A549 treated with GW870086 at 1 μM for 4 hours (cell line): Measurements from ENCODE around the gene CEP290. TPM values are rescaled to one million over a fixed set of nuclear protein-coding genes. Genes with fewer than 3 reads are reported as not detected.

Experiments
- total RNA-seq: library from RNA; stranded (reverse); fragments of 200-300 nt; extraction: Qiagen RNA extraction; gene quantifications from 5 replicates; pipeline ENCODE4 v1.2.3, GENCODE V29; 2022; ENCODE audit warnings: low read depth

CEP290 gene, protein sequence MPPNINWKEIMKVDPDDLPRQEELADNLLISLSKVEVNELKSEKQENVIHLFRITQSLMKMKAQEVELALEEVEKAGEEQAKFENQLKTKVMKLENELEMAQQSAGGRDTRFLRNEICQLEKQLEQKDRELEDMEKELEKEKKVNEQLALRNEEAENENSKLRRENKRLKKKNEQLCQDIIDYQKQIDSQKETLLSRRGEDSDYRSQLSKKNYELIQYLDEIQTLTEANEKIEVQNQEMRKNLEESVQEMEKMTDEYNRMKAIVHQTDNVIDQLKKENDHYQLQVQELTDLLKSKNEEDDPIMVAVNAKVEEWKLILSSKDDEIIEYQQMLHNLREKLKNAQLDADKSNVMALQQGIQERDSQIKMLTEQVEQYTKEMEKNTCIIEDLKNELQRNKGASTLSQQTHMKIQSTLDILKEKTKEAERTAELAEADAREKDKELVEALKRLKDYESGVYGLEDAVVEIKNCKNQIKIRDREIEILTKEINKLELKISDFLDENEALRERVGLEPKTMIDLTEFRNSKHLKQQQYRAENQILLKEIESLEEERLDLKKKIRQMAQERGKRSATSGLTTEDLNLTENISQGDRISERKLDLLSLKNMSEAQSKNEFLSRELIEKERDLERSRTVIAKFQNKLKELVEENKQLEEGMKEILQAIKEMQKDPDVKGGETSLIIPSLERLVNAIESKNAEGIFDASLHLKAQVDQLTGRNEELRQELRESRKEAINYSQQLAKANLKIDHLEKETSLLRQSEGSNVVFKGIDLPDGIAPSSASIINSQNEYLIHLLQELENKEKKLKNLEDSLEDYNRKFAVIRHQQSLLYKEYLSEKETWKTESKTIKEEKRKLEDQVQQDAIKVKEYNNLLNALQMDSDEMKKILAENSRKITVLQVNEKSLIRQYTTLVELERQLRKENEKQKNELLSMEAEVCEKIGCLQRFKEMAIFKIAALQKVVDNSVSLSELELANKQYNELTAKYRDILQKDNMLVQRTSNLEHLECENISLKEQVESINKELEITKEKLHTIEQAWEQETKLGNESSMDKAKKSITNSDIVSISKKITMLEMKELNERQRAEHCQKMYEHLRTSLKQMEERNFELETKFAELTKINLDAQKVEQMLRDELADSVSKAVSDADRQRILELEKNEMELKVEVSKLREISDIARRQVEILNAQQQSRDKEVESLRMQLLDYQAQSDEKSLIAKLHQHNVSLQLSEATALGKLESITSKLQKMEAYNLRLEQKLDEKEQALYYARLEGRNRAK (N-terminal part only)
- 5.0 to 7.9 TPM (median 7.1 TPM) in 5 replicates for total RNA-seq

DNA sequence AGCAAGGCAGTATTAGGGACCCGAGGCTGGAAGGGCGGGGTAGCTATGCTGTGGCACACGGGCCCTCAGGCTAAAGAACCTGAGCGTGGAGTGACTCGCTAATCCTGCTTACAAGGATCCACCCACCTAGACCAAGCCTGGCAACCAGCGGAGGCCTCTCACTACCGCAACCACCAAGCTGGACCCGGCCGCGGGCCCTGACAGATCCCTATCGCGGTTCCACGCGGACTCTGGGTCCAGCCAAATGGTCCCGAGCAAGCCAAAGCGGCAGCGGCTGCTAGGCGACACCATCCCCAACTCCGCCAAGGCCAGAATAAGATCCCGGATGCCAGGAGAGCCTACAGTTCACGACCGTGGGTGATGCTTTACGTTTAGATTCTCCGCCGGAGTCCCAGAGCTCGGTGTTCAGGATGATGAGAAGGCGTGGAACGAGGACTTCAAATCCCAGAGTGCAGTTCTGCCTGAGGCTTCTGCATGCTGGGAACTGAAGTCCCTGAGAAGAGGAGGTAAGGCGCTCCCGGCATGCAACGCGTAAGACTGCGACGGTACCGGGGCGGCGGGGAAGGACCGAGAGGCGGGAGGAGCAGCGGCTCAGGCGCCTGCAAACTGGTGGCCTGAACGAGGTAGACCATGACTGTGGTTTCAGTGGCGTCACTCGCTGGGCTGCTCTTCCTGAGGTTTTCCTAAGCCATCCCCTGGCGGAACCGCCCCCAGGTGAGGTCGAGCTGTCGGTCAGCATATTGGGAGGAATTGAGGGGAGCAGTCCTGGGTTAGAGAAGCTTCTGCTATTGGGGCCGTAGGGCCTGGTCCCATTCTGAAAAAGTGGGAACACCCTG is at the start of gene CEP290, which contains the start of gene TMTC3:
Gene CEP290 (minus strand): TSS at position 315 of the 836 bp plus-strand sequence. CDS start 781 bp downstream, outside the sequence.
Gene TMTC3 (plus strand): TSS at position 534 of the 836 bp plus-strand sequence. CDS start 6,009 bp downstream, outside the sequence.

DNA sequence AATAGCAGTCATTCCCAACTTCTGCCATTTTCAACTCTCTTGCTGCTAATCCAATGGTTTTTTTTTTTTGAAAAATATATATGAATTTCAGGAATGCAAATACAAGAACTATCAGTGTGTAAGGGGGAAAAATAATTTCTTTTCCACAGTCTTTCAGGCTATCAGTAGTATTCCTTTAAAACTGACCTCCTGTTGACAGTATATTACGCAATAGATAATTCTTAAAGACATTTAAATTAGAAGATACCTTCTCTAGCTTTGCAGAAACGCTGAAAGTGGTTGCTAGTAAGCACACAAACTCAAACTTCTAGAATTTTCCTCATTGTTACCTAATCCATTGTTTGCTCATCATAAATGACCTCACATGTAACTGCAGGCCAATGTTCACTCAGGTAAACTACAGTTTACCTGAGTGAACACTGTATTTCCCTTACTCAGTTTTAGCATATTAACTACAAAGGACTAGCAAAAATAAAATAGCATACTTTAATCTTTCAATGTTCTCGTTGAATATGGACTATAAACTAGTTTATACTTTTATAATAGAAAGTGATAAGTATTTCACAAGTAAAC is 112.7 kb downstream of the CEP290 start, which contains the start of gene C12orf50:
Gene C12orf50 (minus strand): TSS at position 309 of the 573 bp plus-strand sequence. CDS start 2,439 bp downstream, outside the sequence.

Other genes with a start within 250 kb of the CEP290 start
- 0.14 TPM in 1 of 5 replicates, not detected in the others for gene C12orf50, start 112.7 kb downstream of the CEP290 start, total RNA-seq
- gene TMTC3, start 219 bp upstream of the CEP290 start, total RNA-seq: 6.7 to 13.9 TPM (median 12.3 TPM) in 5 replicates